ENCODE measurements around the gene HSD17B14. TPM values are rescaled to one million over a fixed set of nuclear protein-coding genes. Genes with fewer than 3 reads are reported as not detected.
"Not testable (repeated sequence)": the region's sequence is repeated elsewhere in the genome, so short reads cannot be mapped to it uniquely, and the experiment has no call there.

Gene HSD17B14
- polyA plus RNA-seq, 1 experiment = 2.3 TPM

GRCh38 chr19:48770734-48771472 lies 65.4 kb downstream of the HSD17B14 start:
- Histone ChIP-seq H3K4me3 (ENCODE audit: low read depth, low read length) (no peak overlapping the region), H3K9me3 (ENCODE audit: control insufficient read depth, insufficient read depth, low read length) (no peaks in the 10 kb centered on the region), H3K27me3 (ENCODE audit: control insufficient read depth, insufficient read depth, low read length) (peaks cover 3% of the 10 kb centered on the region), H3K27ac (ENCODE audit: low read depth, low read length) (no peak overlapping the region)
- ChIA-PET CTCF (interaction anchor here (1.0 to 1.5 kb wide), 2 partner anchors 17 to 95 kb away, joined by 3 to 6 read pairs; no protein-coding TSS in a partner anchor), POLR2A (interaction anchor here (0.7 kb wide), 1 partner anchor 31 kb away, joined by 6 read pairs; no protein-coding TSS in a partner anchor)
- no peak for DNase-seq (ENCODE audit: low read depth, low spot score)
- TF ChIP-seq CTCF (IDR thresholded peaks at IDR 0.05; ENCODE audit: low read depth, low read length) = no peak

GRCh38 chr19:48770266-48770665 lies 66.0 kb downstream of the HSD17B14 start:
- no peak for DNase-seq (ENCODE audit: low read depth, low spot score)
- H3K9me3 ChIP-seq (ENCODE audit: control insufficient read depth, insufficient read depth, low read length) = no peaks in the 10 kb centered on the region
- ChIA-PET CTCF (interaction anchor here (1.0 to 1.5 kb wide), 2 partner anchors 18 to 95 kb away, joined by 3 to 6 read pairs; no protein-coding TSS in a partner anchor), POLR2A (interaction anchor here (0.7 kb wide), 1 partner anchor 105 kb away, joined by 4 read pairs; no protein-coding TSS in a partner anchor)
- H3K4me3 ChIP-seq (ENCODE audit: low read depth, low read length) = no peak overlapping the region
- H3K27me3 ChIP-seq (ENCODE audit: control insufficient read depth, insufficient read depth, low read length) = peaks cover 3% of the 10 kb centered on the region
- H3K27ac ChIP-seq (ENCODE audit: low read depth, low read length) = no peak overlapping the region
- no peak for TF ChIP-seq CTCF (IDR thresholded peaks at IDR 0.05; ENCODE audit: low read depth, low read length)

- DNase-seq (ENCODE audit: low read depth, low spot score) = no peak
- ChIA-PET CTCF (no interaction called here), POLR2A (interaction anchor here (0.7 kb wide), 1 partner anchor 17 kb away, joined by 4 read pairs; no protein-coding TSS in a partner anchor)
- TF ChIP-seq CTCF (IDR thresholded peaks at IDR 0.05; ENCODE audit: low read depth, low read length) = no peak
- H3K9me3 ChIP-seq (ENCODE audit: control insufficient read depth, insufficient read depth, low read length) = no peaks in the 10 kb centered on the region
- H3K27me3 ChIP-seq (ENCODE audit: control insufficient read depth, insufficient read depth, low read length) = peaks cover 7% of the 10 kb centered on the region
- no peak overlapping the region for H3K4me3 ChIP-seq (ENCODE audit: low read depth, low read length)
- no peak overlapping the region for H3K27ac ChIP-seq (ENCODE audit: low read depth, low read length)
These were observed 67.1 kb downstream of the HSD17B14 start for GRCh38 chr19:48768994-48769713.

- CTCF ChIA-PET; POLR2A ChIA-PET; DNase-seq (ENCODE audit: low read depth, low spot score): not testable (repeated sequence)
These were observed 68.0 kb downstream of the HSD17B14 start for GRCh38 chr19:48768171-48768753.

GRCh38 chr19:48765816-48766215 lies 70.5 kb downstream of the HSD17B14 start:
- POLR2A ChIA-PET; CTCF ChIA-PET; DNase-seq (ENCODE audit: low read depth, low spot score); H3K4me3 ChIP-seq (ENCODE audit: low read depth, low read length); H3K9me3 ChIP-seq (ENCODE audit: control insufficient read depth, insufficient read depth, low read length); H3K27ac ChIP-seq (ENCODE audit: low read depth, low read length): not testable (repeated sequence)
- peaks cover 23% of the 10 kb centered on the region for H3K27me3 ChIP-seq (ENCODE audit: control insufficient read depth, insufficient read depth, low read length)

More at GRCh38 chr19:48768171-48768753, 68.0 kb downstream of the HSD17B14 start:
- not testable (repeated sequence) for H3K27ac ChIP-seq (ENCODE audit: low read depth, low read length); H3K9me3 ChIP-seq (ENCODE audit: control insufficient read depth, insufficient read depth, low read length); H3K4me3 ChIP-seq (ENCODE audit: low read depth, low read length); H3K27me3 ChIP-seq (ENCODE audit: control insufficient read depth, insufficient read depth, low read length)

Small RNAs within 50 kb of the gene (small RNA-seq; reads per million reads assigned to genes)
- not detected for gene RNU6-317P (ENCODE audit: insufficient read length, low read depth)

Other genes with a start within 250 kb of the HSD17B14 start
- not detected in 2 replicates for gene SPACA4, start 229.7 kb downstream of the HSD17B14 start, polyA plus RNA-seq (2011; rRNA removed)
- gene FAM83E, start 221.4 kb downstream of the HSD17B14 start, polyA plus RNA-seq (2011; rRNA removed) = not detected in 2 replicates
- gene RPL18, start 217.3 kb downstream of the HSD17B14 start, polyA plus RNA-seq (2011; rRNA removed) = 1,020 and 1,259 TPM in 2 replicates
- 4.6 and 6.1 TPM in 2 replicates for gene SPHK2, start 217.0 kb downstream of the HSD17B14 start, polyA plus RNA-seq (2011; rRNA removed)
- gene DBP, start 199.1 kb downstream of the HSD17B14 start, polyA plus RNA-seq (2011; rRNA removed) = 3.4 and 4.0 TPM in 2 replicates
- 3.7 and 4.3 TPM in 2 replicates for gene CA11, start 190.3 kb downstream of the HSD17B14 start, polyA plus RNA-seq (2011; rRNA removed)
- gene NTN5, start 163.5 kb downstream of the HSD17B14 start, polyA plus RNA-seq (2011; rRNA removed) = 0.04 and 0.10 TPM in 2 replicates
- not detected in 2 replicates for gene FUT2, start 140.5 kb downstream of the HSD17B14 start, polyA plus RNA-seq (2011; rRNA removed)
- gene MAMSTR, start 116.8 kb downstream of the HSD17B14 start, polyA plus RNA-seq (2011; rRNA removed) = 0.58 and 0.68 TPM in 2 replicates
- gene RASIP1, start 95.9 kb downstream of the HSD17B14 start, polyA plus RNA-seq (2011; rRNA removed) = 0.32 and 0.61 TPM in 2 replicates
- gene IZUMO1, start 89.6 kb downstream of the HSD17B14 start, polyA plus RNA-seq (2011; rRNA removed) = not detected in 2 replicates
- 0.02 and 0.07 TPM in 2 replicates for gene FUT1, start 83.8 kb downstream of the HSD17B14 start, polyA plus RNA-seq (2011; rRNA removed)
- gene FGF21, start 81.0 kb downstream of the HSD17B14 start, polyA plus RNA-seq (2011; rRNA removed) = not detected in 2 replicates
- 23.3 and 31.8 TPM in 2 replicates for gene BCAT2, start 25.5 kb downstream of the HSD17B14 start, polyA plus RNA-seq (2011; rRNA removed)
- gene PLEKHA4, start 32.1 kb upstream of the HSD17B14 start, polyA plus RNA-seq (2011; rRNA removed) = 7.1 and 11.9 TPM in 2 replicates
- gene PPP1R15A, start 35.9 kb upstream of the HSD17B14 start, polyA plus RNA-seq (2011; rRNA removed) = 36.5 and 37.2 TPM in 2 replicates
- gene TULP2, start 62.3 kb upstream of the HSD17B14 start, polyA plus RNA-seq (2011; rRNA removed) = 0.20 and 0.25 TPM in 2 replicates
- gene NUCB1, start 63.8 kb upstream of the HSD17B14 start, polyA plus RNA-seq (2011; rRNA removed) = 123 and 130 TPM in 2 replicates
- 0.48 and 0.61 TPM in 2 replicates for gene DHDH, start 97.2 kb upstream of the HSD17B14 start, polyA plus RNA-seq (2011; rRNA removed)
- 110 and 147 TPM in 2 replicates for gene BAX, start 118.4 kb upstream of the HSD17B14 start, polyA plus RNA-seq (2011; rRNA removed)
- 3,644 and 5,326 TPM in 2 replicates for gene FTL, start 128.8 kb upstream of the HSD17B14 start, polyA plus RNA-seq (2011; rRNA removed)
- gene GYS1, start 156.8 kb upstream of the HSD17B14 start, polyA plus RNA-seq (2011; rRNA removed) = 19.5 and 24.1 TPM in 2 replicates
- 107 and 131 TPM in 2 replicates for gene RUVBL2, start 157.4 kb upstream of the HSD17B14 start, polyA plus RNA-seq (2011; rRNA removed)
- gene LHB, start 180.6 kb upstream of the HSD17B14 start, polyA plus RNA-seq (2011; rRNA removed) = 0.31 TPM in 1 of 2 replicates, not detected in the other
- gene CGB3, start 187.8 kb upstream of the HSD17B14 start, polyA plus RNA-seq (2011; rRNA removed) = not detected in 2 replicates
- gene CGB2, start 195.4 kb upstream of the HSD17B14 start, polyA plus RNA-seq (2011; rRNA removed) = not detected in 2 replicates
- gene CGB1, start 200.4 kb upstream of the HSD17B14 start, polyA plus RNA-seq (2011; rRNA removed) = not detected in 2 replicates
- not detected in 2 replicates for gene CGB5, start 207.4 kb upstream of the HSD17B14 start, polyA plus RNA-seq (2011; rRNA removed)
- not detected in 2 replicates for gene CGB8, start 212.6 kb upstream of the HSD17B14 start, polyA plus RNA-seq (2011; rRNA removed)
- gene CGB7, start 221.3 kb upstream of the HSD17B14 start, polyA plus RNA-seq (2011; rRNA removed) = 0.42 and 0.87 TPM in 2 replicates
- gene NTF4, start 228.3 kb upstream of the HSD17B14 start, polyA plus RNA-seq (2011; rRNA removed) = 0.09 and 0.30 TPM in 2 replicates
- gene KCNA7, start 236.2 kb upstream of the HSD17B14 start, polyA plus RNA-seq (2011; rRNA removed) = not detected in 2 replicates
- gene SNRNP70, start 249.0 kb upstream of the HSD17B14 start, polyA plus RNA-seq (2011; rRNA removed) = 117 and 149 TPM in 2 replicates

Data from AG04450 (cell line).